GM21528 (cell line): ENCODE data around the gene ATP4A.

Experiments
- ATAC-seq: cut with Tn5 transposase; IDR thresholded peaks from one replicate; pipeline ENCODE4 v1.9.1; 2021; ENCODE audit warnings: mild to moderate bottlenecking, moderate library complexity; ENCODE audit not compliant: unreplicated experiment, low FRiP score

Gene ATP4A

DNA sequence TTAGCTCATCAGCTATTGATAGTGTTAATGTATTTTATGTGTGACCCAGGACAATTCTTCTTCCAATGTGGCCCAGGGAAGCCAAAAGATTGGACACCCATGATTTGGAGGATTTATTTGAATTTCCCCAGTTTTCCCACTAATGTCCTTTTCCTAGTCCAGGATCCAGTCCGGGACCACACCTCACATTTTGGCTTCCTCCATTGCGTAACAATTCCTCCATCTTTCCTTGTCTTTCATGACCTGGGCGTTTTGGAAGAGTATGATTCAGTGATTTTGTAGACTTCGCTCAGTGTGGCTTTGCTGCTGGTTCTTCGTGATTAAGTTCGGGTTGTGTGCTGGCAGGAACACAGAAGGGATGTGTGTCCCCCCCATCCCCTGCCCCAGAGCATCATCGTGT lies 3.3 kb upstream of the ATP4A start:
- no peak for ATAC-seq

DNA sequence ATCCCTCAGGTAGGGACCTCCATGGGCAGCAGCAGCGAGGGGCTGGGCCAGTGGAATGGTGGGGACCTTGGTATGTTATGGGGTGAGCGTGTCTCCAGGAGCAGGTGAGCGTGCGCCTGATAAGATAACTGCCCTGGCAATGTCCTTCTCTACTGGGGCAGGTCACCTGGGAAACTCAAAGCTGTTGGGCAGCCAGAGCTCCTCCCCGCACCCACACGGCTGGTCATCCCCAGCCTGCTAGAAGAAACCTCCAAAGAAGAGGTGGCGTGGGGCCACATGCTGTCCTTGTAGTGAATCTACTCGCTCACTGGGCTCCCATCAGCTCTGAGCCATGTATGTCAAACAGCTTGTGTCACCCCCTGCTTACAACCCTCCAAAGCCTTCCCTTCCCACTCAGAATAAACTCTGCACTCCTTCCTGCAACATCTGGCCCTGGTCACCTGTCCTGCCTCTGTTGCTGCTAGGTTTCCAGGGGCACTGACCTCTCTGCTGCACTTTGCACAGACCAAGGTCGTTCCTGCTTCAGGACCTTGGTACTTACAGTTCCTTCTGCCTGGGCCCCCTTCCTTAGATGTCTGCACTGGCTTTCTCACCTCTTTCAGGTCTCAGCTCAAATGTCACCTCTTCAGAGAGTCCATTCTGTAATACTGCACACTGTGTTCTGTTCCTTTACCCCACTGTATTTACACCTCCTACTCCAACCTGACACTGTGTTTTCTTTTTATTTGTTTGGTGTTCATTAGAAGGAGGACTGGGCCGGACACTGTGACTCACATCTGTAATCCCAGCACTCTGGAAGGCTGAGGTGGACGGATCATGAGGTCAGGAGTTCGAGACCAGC lies 1.8 kb upstream of the ATP4A start:
- ATAC-seq: no peak

DNA sequence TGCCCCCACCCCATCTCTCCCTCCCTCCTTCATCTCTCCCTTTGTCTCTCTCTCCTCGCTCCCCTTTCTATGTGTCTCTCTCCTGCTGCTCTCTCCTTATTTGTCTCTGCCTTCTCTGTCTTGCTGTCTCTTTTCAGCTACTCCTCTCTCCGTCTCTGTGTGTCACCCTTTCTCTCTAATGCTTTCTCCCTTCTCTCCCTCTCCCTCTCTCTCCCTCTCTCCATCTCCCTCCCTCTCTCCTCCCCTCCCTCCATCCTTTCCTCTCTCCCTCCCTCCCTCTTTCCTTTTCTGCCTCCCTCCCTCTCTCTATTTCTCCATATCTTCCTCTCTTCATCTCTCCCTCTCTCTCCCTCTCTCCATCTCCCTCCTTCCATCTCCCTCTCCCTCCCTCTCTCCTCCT lies 682 bp downstream of the ATP4A start:
- ATAC-seq: no peak

DNA sequence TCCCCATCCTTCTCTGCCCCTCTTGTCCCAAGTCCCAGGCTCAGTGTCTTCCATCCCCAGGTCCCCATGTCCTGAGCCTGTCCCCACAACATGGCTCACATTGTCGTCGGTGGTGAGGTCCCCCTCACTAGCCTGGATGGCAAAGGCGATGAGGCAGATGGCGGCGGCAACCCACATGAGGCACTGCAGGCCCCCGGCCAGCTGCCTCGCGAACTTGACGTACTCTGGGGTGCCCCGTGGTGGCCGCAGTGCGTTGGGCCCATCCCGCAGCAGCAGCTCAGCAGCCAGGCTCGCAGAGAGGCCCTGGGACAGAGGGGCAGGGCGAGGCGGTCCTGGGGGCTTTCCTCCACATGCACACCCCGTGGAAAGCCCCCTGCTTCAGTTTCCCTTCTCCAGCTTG lies 1.1 kb downstream of the ATP4A start:
- ATAC-seq: no peak

DNA sequence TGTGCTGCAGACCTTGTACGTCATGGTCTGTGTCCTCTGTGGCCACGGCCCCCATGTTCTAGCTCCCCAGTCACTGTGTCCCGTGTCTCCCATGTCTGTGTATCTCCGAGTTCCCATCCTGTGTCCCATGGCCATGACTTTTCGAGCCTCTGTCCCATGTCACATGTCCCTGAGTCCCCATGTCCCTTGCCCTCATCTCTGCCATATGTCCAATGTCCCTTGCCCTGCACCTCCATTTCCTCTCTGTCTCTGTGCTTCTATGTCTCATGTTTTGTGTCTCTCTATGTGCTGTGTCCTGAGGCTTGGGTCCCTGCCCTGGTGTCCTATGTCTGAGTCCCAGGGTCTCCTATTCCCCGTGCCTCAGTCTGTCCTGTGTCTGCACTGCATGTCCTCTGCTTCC lies 2.0 kb downstream of the ATP4A start:
- ATAC-seq: no peak

DNA sequence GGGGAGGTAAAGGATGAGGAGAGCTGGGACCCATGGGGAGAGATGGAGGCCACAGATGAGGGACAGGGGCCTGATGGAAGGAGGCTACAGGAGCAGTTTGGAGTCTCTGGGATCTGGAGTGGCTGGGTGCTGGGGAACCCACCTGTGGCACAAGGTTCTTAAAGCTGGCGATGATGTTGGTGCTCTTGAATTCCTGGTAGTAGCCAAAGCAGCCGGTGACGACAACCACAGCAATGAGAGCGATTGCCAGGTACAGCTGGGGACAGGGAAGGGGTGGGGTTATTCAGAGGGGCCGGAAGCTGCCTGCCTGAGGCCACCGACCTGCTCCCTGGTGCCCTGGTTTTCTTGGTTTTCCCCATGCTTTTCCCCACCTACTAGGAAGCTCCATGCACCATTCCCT lies 2.8 kb downstream of the ATP4A start:
- no peak for ATAC-seq

DNA sequence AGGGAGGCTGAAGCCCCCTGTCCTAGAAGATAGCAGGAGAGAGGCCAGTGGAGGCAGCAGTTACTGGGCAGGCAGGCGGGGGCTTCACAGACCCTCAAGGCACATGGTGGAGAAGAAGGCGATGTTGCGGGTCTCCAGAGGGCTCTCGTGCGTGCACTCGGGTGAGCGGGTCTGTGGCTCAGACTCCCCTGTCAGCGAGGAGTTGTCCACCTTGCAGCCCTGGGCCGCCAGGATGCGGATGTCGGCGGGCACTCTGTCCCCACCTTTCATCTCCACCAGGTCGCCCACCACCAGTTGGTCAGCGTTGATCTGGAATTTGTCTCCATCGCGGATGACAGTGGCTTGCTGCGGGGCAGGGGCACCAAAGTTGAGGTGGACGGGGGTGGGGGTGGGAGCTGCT lies 3.2 kb downstream of the ATP4A start:
- ATAC-seq: no peak

DNA sequence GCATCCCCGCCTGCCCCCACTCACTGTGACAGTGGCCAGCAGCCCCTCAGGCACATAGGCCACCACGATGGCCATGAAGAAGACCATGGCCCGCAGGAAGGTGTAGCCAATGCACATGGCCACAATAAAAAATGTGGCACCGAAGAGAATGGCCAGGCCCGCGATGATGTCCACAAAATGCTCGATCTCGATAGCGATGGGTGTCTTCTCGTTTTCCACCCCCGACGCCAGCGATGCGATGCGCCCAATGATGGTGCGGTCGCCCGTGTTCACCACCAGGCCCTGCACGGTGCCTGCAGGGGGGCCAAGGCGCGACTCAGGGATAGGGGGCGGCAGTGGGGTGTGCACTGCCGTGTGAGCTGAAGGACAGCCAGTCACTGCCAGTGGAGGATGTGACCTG lies 3.7 kb downstream of the ATP4A start:
- ATAC-seq: no peak

DNA sequence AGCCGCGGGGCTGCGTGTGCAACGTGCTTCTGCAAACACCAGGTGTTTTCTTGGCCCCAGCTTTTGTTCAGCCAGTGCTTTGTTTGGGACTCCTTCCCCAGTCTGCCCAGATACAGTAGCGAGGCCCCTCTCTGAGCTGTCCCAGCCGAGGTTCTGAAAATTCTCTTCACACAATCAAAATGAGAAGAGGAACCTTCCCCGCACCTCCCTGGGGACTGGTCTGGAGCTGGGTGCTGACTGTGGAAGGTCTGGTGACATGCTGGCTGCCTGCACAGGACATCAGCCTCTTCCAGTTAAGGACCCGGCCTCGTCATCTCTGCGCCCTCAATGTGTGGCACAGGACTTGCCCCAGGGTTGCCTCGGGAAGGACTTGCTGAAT lies 4.2 kb downstream of the ATP4A start:
- ATAC-seq: no peak

DNA sequence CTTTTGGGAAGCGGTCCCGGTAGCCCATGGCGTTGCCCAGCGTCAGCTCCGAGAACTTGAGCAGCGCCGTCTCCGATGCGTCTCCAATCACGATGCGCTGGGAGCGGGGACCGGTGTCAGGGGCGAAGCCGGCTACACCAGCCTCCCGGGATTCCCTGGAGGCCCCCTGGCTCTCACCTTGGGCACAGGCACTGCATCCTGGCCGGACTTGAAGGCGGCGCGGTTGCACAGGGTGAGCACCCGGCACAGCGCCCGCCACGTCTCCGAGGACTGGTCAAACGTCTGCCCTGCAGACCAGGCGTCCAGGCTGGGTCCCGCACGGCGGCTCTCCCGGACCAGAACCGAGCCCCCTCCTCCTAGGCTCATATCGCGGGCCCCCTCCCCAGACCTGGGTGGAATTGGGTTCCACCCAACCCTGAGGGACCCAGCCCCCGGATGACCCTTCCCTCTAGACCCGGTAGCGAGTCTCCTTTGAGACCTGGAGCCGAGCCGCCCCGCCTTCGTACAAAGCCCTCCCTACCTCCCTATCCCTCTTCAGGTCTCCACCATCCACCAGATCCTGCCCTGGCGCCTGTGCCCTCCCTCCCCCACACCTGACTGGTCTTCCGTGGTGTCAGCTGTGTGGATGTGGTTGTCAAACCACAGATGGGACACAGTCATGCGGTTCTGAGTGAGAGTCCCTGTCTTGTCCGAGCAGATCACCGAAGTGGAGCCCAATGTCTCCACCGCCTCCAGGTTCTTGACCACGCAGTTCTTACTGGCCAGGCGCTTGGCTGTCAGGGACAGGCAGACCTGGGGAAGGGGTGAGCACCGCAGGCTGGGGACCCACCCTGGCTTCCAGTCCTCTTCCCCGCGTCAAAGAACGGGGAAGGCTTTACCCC lies 4.8 kb downstream of the ATP4A start:
- no peak for ATAC-seq

DNA sequence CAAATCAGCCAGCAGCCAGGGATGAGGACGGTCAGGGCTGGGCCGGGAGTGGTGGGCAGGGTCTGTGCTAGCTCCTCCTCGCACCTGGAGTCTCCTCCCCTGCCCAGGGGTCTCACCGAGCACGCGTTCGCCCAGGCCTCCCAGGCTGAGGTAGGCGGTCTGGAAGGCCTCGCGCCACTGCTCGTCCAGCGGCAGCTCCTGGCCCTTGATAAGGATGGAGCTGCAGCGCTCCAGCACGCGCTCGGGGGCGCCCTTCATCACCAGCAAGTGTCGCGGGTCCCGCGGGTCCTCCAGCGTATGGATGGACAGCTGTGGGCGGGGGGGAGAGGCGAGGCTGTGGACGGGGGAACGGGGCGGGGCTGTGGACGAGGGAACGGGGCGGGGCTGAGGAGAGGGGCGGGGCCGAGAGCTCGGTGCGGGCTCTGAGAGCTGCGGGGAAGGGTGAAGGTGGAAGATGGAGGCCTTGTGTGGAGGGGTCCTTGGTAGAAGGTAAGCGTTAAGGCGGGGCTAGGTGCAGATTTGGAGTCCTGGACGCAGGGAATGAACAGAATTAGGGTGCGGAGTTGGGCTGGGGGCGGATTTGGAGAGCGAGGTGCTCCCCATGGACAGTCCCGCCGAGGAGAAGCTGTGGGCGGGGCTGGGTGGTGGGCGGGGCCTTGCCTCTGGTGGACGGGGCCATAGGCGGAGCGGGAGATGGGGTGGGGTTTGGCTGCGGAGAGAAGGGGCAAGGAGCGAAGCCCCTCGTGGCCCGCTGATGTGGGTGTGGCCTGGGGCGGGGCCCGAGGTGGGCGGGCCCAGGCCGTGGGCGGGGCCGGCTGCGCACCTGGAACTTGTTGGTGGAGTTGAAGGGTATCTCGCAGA lies 5.7 kb downstream of the ATP4A start:
- ATAC-seq: no peak

DNA sequence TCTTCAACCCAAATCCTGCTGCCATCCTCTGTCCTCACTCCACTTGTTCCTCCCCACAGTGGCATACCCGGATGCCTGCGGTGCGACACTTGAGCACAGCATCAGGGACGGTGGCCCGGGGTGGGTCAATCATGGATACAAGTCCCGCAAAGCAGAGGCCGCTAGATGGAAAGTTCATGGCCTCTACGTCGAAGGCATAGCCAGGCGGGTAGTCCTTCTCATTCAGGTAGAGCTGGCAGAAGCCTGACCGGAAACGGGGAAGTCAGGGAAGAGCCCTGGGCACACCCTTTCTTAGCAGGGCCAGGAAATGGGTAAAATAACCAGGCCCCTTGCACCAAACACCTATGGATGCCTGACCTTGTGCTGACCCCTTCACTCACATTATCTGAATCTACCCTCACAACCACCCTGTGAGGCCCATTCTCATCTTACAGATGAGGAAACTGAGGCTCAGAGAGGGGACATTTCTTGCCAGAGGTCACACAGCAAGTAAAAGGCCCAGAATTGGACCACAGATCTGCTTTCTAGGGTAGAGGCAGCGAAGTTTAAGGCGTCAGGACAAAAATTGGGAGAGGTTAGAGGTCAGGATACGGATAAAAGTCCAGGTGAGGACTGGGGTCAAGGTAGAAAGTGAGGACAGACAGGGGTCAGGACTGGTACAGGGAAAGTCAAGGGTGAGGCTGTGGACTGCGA lies 6.5 kb downstream of the ATP4A start:
- no peak for ATAC-seq

DNA sequence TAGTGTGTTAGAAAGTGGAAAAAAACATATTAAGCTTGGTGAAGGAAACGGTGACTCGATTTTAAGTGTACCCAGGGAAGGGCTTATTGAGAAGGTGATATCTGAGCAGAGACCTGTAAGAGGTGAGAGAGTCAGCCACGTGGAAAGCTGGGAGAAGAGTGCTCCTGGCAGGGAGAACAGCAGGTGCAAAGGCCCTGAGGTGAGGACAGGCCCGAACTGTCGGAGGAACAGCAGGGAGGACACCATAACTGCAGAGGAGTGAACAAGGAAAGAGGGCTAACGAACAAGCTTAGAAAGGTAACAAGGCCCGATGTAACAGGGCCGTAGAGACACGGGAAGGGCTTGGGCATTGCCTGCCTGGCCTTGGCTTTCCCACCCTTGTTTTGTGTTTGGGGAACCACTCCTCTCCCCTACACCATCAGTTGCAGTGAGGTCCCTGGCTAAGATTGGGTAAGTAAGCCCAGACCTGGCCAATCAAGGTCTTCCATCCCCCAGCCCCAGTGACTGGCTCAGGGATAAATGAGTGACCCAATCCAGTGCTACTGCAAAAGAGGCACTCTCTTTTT lies 7.3 kb downstream of the ATP4A start:
- ATAC-seq: no peak

DNA sequence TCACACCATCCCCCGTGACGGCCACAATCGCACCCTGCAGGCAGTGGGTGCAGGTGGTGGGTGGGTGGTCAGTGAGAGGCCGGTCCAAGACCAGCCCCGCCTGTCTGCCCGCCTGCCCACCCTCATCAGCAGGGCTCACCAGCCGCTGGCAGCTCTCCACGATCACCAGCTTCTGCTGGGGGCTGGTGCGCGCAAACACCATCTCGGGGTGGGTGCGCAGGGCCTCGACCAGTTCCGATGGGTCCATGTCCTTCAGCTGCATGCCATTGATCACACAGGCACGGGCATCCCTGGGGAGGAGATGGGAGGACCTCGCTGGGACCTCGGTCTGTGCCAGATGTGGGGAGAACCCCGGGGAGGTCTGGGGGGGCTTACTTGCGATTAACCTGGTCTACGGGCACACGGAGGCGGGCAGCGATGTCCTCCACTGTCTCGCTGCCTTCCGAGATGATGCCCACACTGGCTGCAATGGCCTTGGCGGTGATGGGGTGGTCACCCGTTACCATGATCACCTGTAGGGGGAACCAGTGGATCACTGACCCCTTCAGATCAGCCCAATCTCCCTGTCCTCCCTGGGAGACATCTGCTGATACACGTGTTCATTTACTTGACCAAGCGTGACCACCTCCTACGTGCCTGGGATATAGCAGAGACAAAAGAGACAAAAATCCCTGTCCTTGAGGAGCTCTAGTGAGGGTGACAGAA lies 8.0 kb downstream of the ATP4A start:
- ATAC-seq: no peak

DNA sequence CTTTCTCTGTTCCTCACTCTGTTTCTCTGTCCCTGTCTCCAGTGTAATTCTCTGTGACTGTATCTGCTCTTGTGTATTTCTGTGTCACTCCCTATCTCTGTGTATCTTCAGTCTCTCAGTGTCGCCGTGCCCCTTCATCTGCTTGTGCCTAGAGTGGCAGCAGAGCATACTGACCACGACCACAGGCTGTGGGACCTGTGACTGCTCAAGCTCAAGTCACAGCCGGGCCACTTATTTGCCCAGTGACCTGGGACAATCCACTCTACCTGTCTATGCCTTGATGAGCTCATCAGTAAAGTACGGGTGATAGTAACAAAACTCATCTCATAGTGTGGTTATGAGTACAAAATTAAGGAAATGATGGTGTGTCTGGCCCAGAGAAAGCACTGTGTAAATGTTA lies 9.4 kb downstream of the ATP4A start:
- no peak for ATAC-seq

DNA sequence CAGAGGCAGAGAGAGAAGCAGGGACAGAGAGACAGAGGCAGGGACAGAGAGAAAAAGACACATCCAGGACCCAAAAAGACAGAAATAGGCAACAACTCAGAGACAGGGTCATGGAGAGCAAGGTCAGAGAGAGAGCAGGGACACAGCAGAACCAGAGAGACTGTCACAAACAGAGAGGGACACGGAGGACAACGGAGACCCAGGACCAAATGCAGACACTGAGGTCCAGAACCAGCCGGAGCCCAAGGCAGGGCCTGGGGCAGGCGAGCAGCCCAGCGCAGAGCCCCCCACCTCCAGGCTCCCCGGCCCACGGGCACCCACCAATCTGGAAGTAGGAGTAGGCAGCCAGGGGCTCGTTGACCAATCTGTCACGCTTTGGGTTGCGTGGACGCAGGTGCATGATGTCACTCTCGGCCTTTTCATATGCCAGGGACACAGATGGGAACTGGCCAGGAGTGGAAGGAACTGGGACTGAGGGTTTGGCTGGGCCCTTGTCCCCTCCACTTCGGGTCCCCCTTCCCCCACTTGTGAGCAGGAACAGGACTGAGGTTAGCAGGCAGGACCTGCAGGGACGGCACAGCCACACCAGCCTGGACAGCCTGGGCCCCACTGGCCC lies 10.0 kb downstream of the ATP4A start:
- ATAC-seq: no peak

DNA sequence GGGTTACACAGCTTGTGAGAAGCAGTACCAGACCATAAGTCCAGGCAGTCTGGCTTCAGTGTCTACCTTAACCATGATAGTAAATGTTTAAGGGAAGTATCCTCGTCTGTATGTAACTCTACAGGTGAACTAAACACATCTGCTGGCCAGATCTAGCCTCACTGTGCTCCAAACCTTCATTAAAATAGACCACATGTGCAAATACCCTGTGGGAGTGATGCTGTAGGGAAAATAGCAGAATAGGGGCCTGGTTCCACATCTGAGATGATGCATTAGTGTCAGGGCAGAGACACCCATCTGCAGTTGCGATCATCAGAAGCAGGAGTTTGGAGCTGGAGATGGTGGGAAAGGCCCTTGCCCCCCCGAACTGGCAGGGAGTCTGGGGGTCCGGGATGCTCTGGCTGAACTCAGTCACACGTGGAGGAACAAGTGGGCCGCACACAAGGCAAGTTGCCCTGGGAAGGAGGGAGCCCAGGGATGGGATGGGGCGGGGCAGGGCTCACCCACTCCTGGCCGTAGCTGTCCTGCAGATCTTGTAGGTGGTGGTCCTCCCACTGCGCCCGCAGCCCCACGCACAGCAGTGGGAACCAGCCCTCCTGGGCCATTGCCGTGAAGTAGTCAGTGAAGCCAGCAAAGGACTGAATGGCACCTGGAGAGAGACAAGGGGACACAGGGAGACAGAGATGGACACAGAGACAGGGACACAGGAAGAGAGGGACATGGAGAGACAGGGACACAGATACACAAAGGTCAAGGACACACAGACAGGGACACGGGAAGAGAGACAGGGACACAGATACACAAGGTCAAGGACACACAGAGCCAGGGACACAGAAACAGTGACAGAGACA lies 10.7 kb downstream of the ATP4A start:
- ATAC-seq: no peak
